HepG2 (cell line): ENCODE data around the gene ALG8. TPM values are rescaled to one million over a fixed set of nuclear protein-coding genes. Genes with fewer than 3 reads are reported as not detected.

Source experiments
- ATAC-seq: fragments of 200-7000 bp; cut with Tn5 transposase; 3 replicates; pipeline ENCODE4 v1.9.1; 2020; ENCODE audit warnings: mild to moderate bottlenecking, moderate library complexity
- BruUV-seq: library from RNA; stranded (reverse); fragments of 400-500 nt; replicated peaks from 2 replicates; lab custom pipeline; 2021; lab: Mats Ljungman, UMichigan
- CTCF ChIA-PET: fragments of 300-600 bp; formaldehyde crosslinking; extraction: SDS; loops from one replicate; lab custom pipeline; 2021; ENCODE audit warnings: low total read pairs, inconsistent platforms, low intra/inter-chr PET ratio; lab: Yijun Ruan, JAX
- POLR2A ChIA-PET: fragments of 350-600 bp; sonication (Branson Sonifier 250); formaldehyde crosslinking; loops from one replicate; lab custom pipeline; 2020; ENCODE audit warnings: antibody characterized with exemption, inconsistent platforms; lab: Yijun Ruan, JAX
- DNase-seq: peaks from one replicate; pipeline ENCODE4 v3.0.0-alpha.2; 2015; ENCODE audit warnings: low spot score
- FAIRE-seq: peaks from 3 replicates; lab custom pipeline; 2011; peaks lifted over from hg19 to GRCh38; lab: Jason Lieb, UNC
- H2AFZ ChIP-seq: one replicate; pipeline ENCODE4 v1.6.1; 2011; ENCODE audit warnings: low read length, inconsistent platforms
- H3K27ac ChIP-seq: fragments of 300-600 bp; 3 replicates; pipeline ENCODE4 v1.8.0; 2011; ENCODE audit warnings: mixed run types, mild to moderate bottlenecking, mixed read lengths, low read length, inconsistent platforms; ENCODE audit not compliant: insufficient read depth; ENCODE audit errors: extremely low read length
- H3K27me3 ChIP-seq, 2 experiments: fragments of 200-600 bp in 1 of 2; 2 replicates in 1 of 2; 3 replicates in 1 of 2; pipeline versions ENCODE4 v1.6.0 to v1.8.0; 2011; ENCODE audit warnings: low read length in 2 of 2, mild to moderate bottlenecking in 2 of 2, moderate library complexity in 2 of 2, inconsistent platforms in 1 of 2; ENCODE audit not compliant: insufficient read depth in 2 of 2, control insufficient read depth in 1 of 2
- H3K36me3 ChIP-seq, 2 experiments: fragments of 200-600 bp in 1 of 2; replicated peaks in 1 of 2; 2 replicates in 1 of 2; 3 replicates in 1 of 2; pipeline versions ENCODE4 v1.5.1 to v1.8.0; 2011; ENCODE audit warnings: low read length in 2 of 2, inconsistent platforms in 1 of 2; ENCODE audit not compliant: insufficient read depth in 2 of 2, control insufficient read depth in 1 of 2
- H3K4me1 ChIP-seq: 2 replicates; pipeline ENCODE4 v1.5.1; 2012; ENCODE audit warnings: low read length, inconsistent platforms; ENCODE audit not compliant: insufficient read depth
- H3K4me2 ChIP-seq: 2 replicates; pipeline ENCODE4 v1.6.0; 2011; ENCODE audit warnings: low read depth, low read length, inconsistent platforms
- H3K4me3 ChIP-seq, 3 experiments: fragments of 200-600 bp in 1 of 3; sonication (generic), shearing (Covaris generic) in 1 of 3; replicated peaks in 1 of 3; 2 replicates each; pipeline ENCODE4 v1.5.1; 2011 to 2016; ENCODE audit warnings: low read length in 3 of 3, inconsistent platforms in 2 of 3, low read depth in 2 of 3, mild to moderate bottlenecking in 2 of 3, control low read depth in 1 of 3, mixed read lengths in 1 of 3; ENCODE audit not compliant: insufficient read depth in 1 of 3
- H3K79me2 ChIP-seq: one replicate; pipeline ENCODE4 v1.6.1; 2011; ENCODE audit warnings: low read length, inconsistent platforms; ENCODE audit not compliant: insufficient read depth
- H3K9ac ChIP-seq: 2 replicates; pipeline ENCODE4 v1.6.0; 2011; ENCODE audit warnings: mild to moderate bottlenecking, low read depth, low read length, inconsistent platforms; ENCODE audit not compliant: insufficient read depth
- H3K9me3 ChIP-seq: 2 replicates; pipeline ENCODE4 v1.5.1; 2012; ENCODE audit warnings: mild to moderate bottlenecking, low read length
- H4K20me1 ChIP-seq: 2 replicates; pipeline ENCODE4 v1.6.0; 2011; ENCODE audit warnings: inconsistent platforms, mild to moderate bottlenecking, low read length, moderate library complexity; ENCODE audit not compliant: insufficient read depth
- CCDC6 ChIP-seq: sonication (generic); formaldehyde crosslinking; IDR thresholded peaks from 2 replicates; pipeline ENCODE4 v1.8.1; 2022; ENCODE audit warnings: mild to moderate bottlenecking, missing genetic modification reagents, moderate library complexity
- DMTF1 ChIP-seq: sonication (generic); formaldehyde crosslinking; IDR thresholded peaks from 2 replicates; pipeline ENCODE4 v1.4.0; 2020; ENCODE audit warnings: mild to moderate bottlenecking, missing genetic modification reagents
- ETV6 ChIP-seq: sonication (generic); formaldehyde crosslinking; conservative IDR thresholded peaks from 2 replicates; pipeline ENCODE4 v1.4.0; 2020; ENCODE audit warnings: missing genetic modification reagents
- KAT7 ChIP-seq: IDR thresholded peaks from 2 replicates; pipeline ENCODE4 v1.6.1; 2018; ENCODE audit warnings: borderline replicate concordance, missing compliant biosample characterization
- NR0B2 ChIP-seq: sonication (generic); formaldehyde crosslinking; IDR thresholded peaks from 2 replicates; pipeline ENCODE4 v1.4.0; 2020; ENCODE audit warnings: mild to moderate bottlenecking, missing genetic modification reagents
- SMAD9 ChIP-seq: sonication (generic); formaldehyde crosslinking; IDR thresholded peaks from 2 replicates; pipeline ENCODE4 v1.5.1; 2020; ENCODE audit warnings: mild to moderate bottlenecking, missing genetic modification reagents
- ZEB1 ChIP-seq: IDR thresholded peaks from 2 replicates; pipeline ENCODE4 v1.6.1; 2012; ENCODE audit warnings: mild to moderate bottlenecking, low read depth, inconsistent platforms; ENCODE audit not compliant: insufficient replicate concordance
- ZMAT5 ChIP-seq: sonication (generic); formaldehyde crosslinking; IDR thresholded peaks from 2 replicates; pipeline ENCODE4 v1.5.0; 2020; ENCODE audit warnings: mild to moderate bottlenecking, low read depth, missing genetic modification reagents, borderline replicate concordance
- ZMYM2 ChIP-seq: sonication (generic); formaldehyde crosslinking; IDR thresholded peaks from 2 replicates; pipeline ENCODE4 v1.8.0; 2022; ENCODE audit warnings: mild to moderate bottlenecking, missing genetic modification reagents
- ZNF136 ChIP-seq: sonication (generic); formaldehyde crosslinking; IDR thresholded peaks from 2 replicates; pipeline ENCODE4 v1.8.1; 2022; ENCODE audit warnings: low read depth, mild to moderate bottlenecking, moderate library complexity, missing genetic modification reagents
- ZNF180 ChIP-seq: sonication (generic); formaldehyde crosslinking; IDR thresholded peaks from 2 replicates; pipeline ENCODE4 v1.4.0; 2020; ENCODE audit warnings: low read depth, missing genetic modification reagents, borderline replicate concordance
- ZSCAN30 ChIP-seq: sonication (generic); formaldehyde crosslinking; IDR thresholded peaks from 2 replicates; pipeline ENCODE4 v1.5.0; 2020; ENCODE audit warnings: mild to moderate bottlenecking, missing genetic modification reagents
- WGBS: methylation state at CpG from one replicate; pipeline ENCODE4 v1.1.6; 2017; ENCODE audit warnings: low lambda C conversion rate; 5-methylcytosine and 5-hydroxymethylcytosine counted together
- in situ Hi-C: cut with HindIII; loops from 2 replicates; pipeline ENCODE4 v1.10.0; 2017; ENCODE audit warnings: low pct_unique_long_range_greater_than_20kb; ENCODE audit not compliant: extremely low pct_ligation_motif_present
- intact Hi-C: fragments of 100-400 bp; cut with micrococcal nuclease; formaldehyde crosslinking; loops from one replicate; pipeline ENCODE4 v1.10.0; 2022; ENCODE audit not compliant: unreplicated experiment
- polyA plus RNA-seq, 8 experiments: library from polyadenylated mRNA; depleted of rRNA in 3 of 8; stranded (reverse) in 7 of 8; unstranded in 1 of 8; fragments of >200 nt; fragmentation: Illumina TruSeq in 4 of 8; extraction: Trizol in 4 of 8; gene quantifications; 2 replicates each; pipeline versions ENCODE4 v1.2.1 to v1.2.3, GENCODE V29; 2011 to 2016; ENCODE audit warnings: low read depth in 4 of 8, missing spikeins in 1 of 8, mixed read lengths in 1 of 8; ENCODE audit not compliant: insufficient read depth in 1 of 8
- total RNA-seq, 5 experiments: library from RNA; depleted of rRNA; stranded (reverse); fragments of >200 nt; fragmentation: Illumina TruSeq; extraction: Trizol; gene quantifications; 2 replicates each; pipeline ENCODE4 v1.2.3, GENCODE V29; 2016; ENCODE audit warnings: low read depth in 1 of 5
- TF ChIP-seq, protein P1 (sequence below): sonication (generic); formaldehyde crosslinking; IDR thresholded peaks from 2 replicates; pipeline ENCODE4 v1.5.0; 2020; ENCODE audit warnings: mild to moderate bottlenecking, missing genetic modification reagents
- TF ChIP-seq, protein P2 (sequence below): IDR thresholded peaks from 2 replicates; pipeline ENCODE4 v1.6.1; 2016; ENCODE audit warnings: missing genetic modification reagents, missing compliant biosample characterization
- TF ChIP-seq, protein P3 (sequence below): sonication (generic); formaldehyde crosslinking; IDR thresholded peaks from 2 replicates; pipeline ENCODE4 v1.5.1; 2020; ENCODE audit warnings: missing genetic modification reagents, mild to moderate bottlenecking, borderline replicate concordance

Gene ALG8
- total and polyA plus RNA-seq, 2 of the 13 experiments (the other 11 are each of a cell fraction or from before 2014, with no cell fraction given): 75.8 to 88.0 TPM

- intact Hi-C loops: loop anchor here (2.0 to 5.0 kb wide), 2 partner anchors 14 to 111 kb away; partner anchors contain the start of gene NDUFC2
- TF ChIP-seq ZNF180 (CRISPR knock-in tag) (no peak; the same call in 1 of the 2 replicates), NR0B2 (CRISPR knock-in tag) (peak; percentile 70; the same call in 1 of the 2 replicates), KAT7 (CRISPR knock-in tag) (peak; percentile 97), SMAD9 (CRISPR knock-in tag) (no peak), DMTF1 (CRISPR knock-in tag) (peak; percentile 78; the same call in 1 of the 2 replicates), ETV6 (CRISPR knock-in tag) (0 out of 2 replicates have a peak, but pooled peaks have one; percentile 31), ZMYM2 (CRISPR knock-in tag) (peak; percentile 98), ZMAT5 (no peak), ZEB1 (no peak), ZNF136 (CRISPR knock-in tag) (0 out of 2 replicates have a peak, but pooled peaks have one; percentile 29), CCDC6 (CRISPR knock-in tag) (peak; percentile 61), ZSCAN30 (CRISPR knock-in tag) (no peak)
- TF ChIP-seq, protein P1, sequence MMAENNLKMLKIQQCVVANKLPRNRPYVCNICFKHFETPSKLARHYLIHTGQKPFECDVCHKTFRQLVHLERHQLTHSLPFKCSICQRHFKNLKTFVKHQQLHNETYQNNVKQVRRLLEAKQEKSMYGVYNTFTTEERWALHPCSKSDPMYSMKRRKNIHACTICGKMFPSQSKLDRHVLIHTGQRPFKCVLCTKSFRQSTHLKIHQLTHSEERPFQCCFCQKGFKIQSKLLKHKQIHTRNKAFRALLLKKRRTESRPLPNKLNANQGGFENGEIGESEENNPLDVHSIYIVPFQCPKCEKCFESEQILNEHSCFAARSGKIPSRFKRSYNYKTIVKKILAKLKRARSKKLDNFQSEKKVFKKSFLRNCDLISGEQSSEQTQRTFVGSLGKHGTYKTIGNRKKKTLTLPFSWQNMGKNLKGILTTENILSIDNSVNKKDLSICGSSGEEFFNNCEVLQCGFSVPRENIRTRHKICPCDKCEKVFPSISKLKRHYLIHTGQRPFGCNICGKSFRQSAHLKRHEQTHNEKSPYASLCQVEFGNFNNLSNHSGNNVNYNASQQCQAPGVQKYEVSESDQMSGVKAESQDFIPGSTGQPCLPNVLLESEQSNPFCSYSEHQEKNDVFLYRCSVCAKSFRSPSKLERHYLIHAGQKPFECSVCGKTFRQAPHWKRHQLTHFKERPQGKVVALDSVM (CRISPR knock-in tag): peak; percentile 69; the same call in 1 of the 2 replicates
- TF ChIP-seq, protein P2, sequence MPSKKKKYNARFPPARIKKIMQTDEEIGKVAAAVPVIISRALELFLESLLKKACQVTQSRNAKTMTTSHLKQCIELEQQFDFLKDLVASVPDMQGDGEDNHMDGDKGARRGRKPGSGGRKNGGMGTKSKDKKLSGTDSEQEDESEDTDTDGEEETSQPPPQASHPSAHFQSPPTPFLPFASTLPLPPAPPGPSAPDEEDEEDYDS (CRISPR knock-in tag): peak; percentile 85
- TF ChIP-seq, protein P3, sequence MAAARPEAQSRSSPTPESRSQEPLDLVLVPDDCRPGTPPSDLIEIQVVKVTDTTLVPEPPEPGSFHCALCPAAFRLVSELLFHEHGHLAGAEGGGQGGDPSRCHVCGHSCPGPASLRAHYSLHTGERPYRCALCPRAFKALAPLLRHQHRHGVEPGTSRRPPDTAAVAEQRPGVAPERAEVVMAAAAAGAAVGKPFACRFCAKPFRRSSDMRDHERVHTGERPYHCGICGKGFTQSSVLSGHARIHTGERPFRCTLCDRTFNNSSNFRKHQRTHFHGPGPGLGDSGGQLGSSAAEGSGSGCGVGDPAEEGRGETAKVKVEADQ (CRISPR knock-in tag): peak; percentile 75; the same call in 1 of the 2 replicates
These were observed 49.1 kb upstream of the ALG8 start, which contains the start of the genes KCTD21 and USP35 for GRCh38 chr11:78188286-78189173. TSS of gene KCTD21 (minus strand) at chr11:78188626. CDS start at chr11:78174554, 14,072 bp downstream. TSS of gene USP35 (plus strand) at chr11:78188919. CDS start at chr11:78196246, 7,327 bp downstream.

More at GRCh38 chr11:78188286-78189173, 49.1 kb upstream of the ALG8 start, which contains the start of the genes KCTD21 and USP35:
- H4K20me1 ChIP-seq: no peaks in the 10 kb centered on the region
- H3K4me3 ChIP-seq: peak within 1 kb of the TSS; percentile 78 to 96 (median 86)
- ChIA-PET CTCF (no interaction called here), POLR2A (interaction anchor here (0.7 to 3.9 kb wide), 16 partner anchors 9 to 386 kb away, joined by 3 to 37 read pairs (median 5); partner anchors contain the start of genes ALG8, INTS4, NARS2 and NDUFC2)
- H2AFZ ChIP-seq: no peak within 1 kb of the TSS
- FAIRE-seq: peak; percentile 40
- H3K4me2 ChIP-seq: peak within 1 kb of the TSS; percentile 88
- DNase-seq: peak; percentile 92
- H3K27ac ChIP-seq: peak within 1 kb of the TSS; percentile 47
- peak; percentile 93 for ATAC-seq
- peak within 1 kb of the TSS; percentile 66 for H3K9ac ChIP-seq
- in situ Hi-C loops: loop anchor here (5.0 kb wide), 1 partner anchor 46 kb away; no protein-coding TSS in a partner anchor
- H3K36me3 ChIP-seq: no peaks in the 10 kb centered on the region
- H3K79me2 ChIP-seq: peaks cover 13% of the 10 kb centered on the region
- BruUV-seq: no TSS peak
- H3K27me3 ChIP-seq: no peaks in the 10 kb centered on the region; a peak in 1 of 5 replicates
- WGBS: under 1% methylated on average over 31 of the region's 74 CpGs
- H3K9me3 ChIP-seq: no peaks in the 10 kb centered on the region
- H3K4me1 ChIP-seq: peaks cover 78% of the 10 kb centered on the region
